SK-N-MC (cell line): ENCODE data around the gene GPR156.

Source experiments
- EZH2 ChIP-seq: fragments of 200-600 bp; sonication (generic); IDR thresholded peaks from one replicate; pipeline ENCODE4 v1.6.1; 2017; ENCODE audit warnings: antibody characterized with exemption
- POLR2AphosphoS5 ChIP-seq: IDR thresholded peaks from 2 replicates; pipeline ENCODE4 v1.6.1; 2012; ENCODE audit warnings: mild to moderate bottlenecking, low read depth, low read length, borderline replicate concordance

- no peak for TF ChIP-seq POLR2AphosphoS5
- TF ChIP-seq EZH2, result no peak
These were observed 40.2 kb downstream of the GPR156 start for GRCh38 chr3:120244834-120245225.
